ENCODE data around the gene ZC2HC1C.
"Not testable (repeated sequence)": the region's sequence is repeated elsewhere in the genome, so short reads cannot be mapped to it uniquely, and the experiment has no call there.

Gene ZC2HC1C

DNA sequence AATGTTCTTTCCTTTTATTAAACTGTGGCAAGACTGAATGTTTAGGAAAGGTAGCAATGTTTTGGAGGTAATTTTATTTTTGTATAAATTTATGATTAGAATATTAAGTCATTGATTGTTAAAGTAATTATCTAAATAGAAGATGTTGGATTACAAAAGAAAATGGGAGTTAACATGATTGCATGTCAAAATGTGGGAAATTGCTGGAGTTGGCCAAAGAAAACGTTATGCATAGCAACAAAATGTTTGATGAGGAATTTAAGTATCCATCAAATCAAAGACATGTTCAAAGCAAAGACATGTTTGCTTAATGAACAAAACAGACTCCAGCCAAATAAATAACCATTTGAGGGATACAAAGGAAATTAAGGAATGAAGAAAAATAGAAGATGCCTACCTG is 15.0 kb upstream of the ZC2HC1C start:
- no peak for DNase-seq

DNA sequence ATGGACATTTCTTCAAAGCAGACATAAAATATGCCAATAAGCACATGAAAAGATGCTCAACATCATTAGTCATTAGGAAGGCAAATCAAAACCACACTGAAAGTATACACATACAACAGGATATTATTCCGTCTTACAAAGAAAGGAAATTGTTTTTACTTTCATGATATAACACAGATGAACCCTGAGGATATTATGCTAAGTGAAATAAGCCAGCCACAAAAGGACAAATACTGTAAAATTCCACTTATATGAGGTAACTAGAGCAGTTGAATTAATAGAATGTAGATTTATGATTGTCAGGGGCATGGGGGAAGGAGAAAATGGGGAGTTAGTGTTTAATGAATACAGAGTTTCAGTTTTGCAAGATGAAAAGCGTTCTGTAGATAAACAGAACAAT is 9.8 kb upstream of the ZC2HC1C start:
- DNase-seq: no peak

DNA sequence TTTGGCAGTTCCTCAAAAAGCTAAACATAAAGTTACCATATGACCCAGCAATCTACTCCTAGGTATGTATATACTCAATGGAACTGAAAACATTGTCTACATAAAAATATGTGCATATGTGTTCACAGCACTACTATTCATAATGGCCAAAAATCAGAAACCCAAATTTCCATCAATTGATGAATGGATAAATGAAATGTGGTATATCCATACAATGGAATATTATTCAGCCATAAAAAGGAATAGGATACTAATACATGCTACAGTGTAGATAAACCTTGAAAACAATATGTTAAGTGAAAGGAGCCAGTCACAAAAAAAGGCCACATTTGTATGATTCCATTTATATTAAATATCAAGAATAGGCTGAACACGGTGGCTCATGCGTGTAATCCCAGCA is 9.0 kb upstream of the ZC2HC1C start:
- DNase-seq: no peak

DNA sequence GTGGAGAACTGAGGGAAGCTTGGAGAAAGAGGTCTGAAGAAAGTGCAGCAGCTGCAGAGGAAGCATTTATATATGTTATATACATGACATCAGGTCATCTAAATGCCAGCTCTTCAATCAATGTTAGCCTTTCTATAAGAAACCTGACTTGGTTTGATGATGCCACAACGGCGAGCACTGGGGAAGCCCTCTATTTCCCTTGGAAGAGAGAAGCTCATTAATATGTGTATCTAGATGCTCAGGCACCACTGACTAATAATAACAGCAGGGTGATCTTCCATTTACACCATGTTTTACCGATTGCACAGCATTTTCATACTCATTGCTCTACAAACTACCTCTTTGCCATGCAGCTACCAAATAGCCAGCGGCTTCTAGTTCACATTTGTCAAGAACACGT is 6.4 kb upstream of the ZC2HC1C start:
- DNase-seq: no peak

DNA sequence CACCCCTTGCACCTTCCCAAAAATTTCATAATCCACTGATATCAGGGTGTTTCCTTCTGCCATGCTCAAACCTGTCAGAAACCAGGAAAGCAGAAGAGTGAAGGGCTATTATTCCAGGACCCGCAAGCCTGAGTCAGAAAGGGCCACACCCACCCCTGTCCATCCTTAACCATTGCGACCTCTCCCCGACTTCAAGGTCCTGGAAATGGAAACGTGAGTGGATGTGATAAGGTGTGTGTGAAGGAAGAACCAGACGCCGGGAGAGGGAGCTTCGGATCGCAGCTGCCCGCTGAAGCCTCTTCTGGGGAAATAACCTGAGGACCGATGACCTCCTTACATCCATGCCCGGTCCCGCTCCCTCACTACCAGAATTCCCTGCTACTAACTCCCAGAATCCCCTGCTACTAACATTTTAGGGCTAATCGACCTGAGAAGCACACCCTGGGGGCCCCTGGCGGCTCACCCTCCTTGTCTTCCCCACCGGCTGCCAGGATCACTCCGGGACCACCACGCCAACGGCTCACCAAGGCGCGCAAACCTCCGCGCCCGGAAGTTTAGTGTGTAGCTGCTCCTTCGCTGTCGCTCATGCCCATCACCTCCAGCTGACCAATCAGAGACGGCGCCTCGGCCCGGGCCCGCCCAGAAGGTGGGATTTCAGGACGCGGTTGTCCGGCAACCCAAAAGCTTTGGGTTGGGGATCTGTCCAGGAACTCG is 5.8 kb upstream of the ZC2HC1C start, which contains the start of gene ACYP1:
TSS of gene ACYP1 (minus strand) at position 534 of the 714 bp plus-strand sequence. CDS start at position 63, 471 bp downstream.
- peak; percentile 24 to 95 (median 84) for DNase-seq

DNA sequence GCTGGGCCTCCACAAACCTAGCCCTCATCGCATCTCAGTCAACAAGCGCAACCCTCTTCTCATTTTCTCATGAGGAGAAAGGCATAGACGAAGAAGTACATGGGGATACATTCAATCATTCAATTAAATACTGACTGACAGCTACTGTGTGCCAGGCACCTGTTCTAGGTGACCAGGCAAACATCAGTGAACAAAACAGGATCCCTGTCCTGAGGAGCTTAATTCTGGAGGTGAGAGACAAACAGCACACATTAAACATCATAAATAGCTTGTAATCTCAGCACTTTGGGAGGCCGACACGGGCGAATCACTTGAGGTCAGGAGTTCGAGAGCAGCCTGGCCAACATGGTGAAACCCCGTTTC is 5.3 kb upstream of the ZC2HC1C start:
- DNase-seq: no peak

- DNase-seq: no peak
Measured at GRCh38 chr14:75066691-75067090, 2.8 kb upstream of the ZC2HC1C start.

DNA sequence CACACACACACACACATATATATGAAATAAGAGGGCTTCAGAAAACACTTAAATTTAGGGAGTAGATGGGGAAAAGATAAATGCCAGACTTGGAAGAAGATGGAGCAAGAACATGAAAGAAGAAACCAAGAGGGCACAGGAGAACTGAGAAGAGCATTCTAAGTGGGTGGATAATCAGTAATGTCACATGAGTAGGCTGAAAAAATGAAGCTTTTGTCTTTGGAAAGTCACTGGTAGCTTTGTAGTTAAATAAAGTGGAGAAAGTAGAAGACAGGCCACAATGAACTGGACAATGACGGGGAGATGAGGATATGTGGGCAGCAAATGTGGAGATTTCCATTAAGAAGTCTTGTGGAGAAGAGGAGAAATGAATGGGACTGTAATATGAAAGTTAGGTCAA is 2.2 kb upstream of the ZC2HC1C start:
- no peak for DNase-seq

GRCh38 chr14:75067765-75068164 is 1.7 kb upstream of the ZC2HC1C start:
- DNase-seq: not testable (repeated sequence)

DNA sequence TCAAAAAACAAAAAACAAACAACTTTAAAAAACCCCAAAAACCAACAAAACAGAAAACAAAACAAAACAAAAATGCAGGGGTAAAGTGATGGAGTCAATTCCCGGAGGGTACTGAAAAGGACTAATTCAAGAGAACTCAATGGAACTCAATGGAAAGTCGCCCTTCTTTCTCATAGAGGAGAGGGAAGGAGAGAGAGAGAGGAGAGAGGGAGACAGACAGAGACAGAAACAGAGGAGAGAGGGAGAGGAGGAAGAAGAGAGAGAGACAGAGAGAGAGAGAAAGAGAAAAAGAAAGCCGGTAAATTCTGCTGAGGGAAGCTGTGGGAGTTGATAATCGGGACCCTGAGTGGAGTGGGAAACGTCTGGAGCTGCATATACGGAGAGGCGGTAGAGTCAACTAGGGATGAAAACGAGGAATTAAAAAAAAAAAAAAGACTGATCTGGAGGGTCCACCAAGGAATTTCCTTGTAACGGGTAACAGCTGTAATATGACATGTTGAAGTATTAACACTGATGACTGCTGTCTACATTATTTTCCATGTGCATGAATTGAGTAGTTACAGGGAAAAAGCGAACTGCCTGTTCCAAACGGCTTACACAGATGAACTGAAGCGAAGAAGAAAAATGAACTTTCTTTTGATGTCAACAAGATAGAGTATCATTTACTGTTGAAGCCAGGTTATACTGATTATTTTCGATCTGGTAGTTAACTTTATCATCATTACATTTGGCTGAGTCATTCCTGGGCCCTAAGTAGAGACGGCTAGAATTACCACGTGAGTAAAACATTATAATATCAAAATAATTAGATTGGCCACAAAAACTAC is 934 bp upstream of the ZC2HC1C start:
- DNase-seq: peak in 2 of 56 donors; percentile 7 to 16

GRCh38 chr14:75069811-75070145 is 337 bp downstream of the ZC2HC1C start:
- peak in 1 of 56 donors; percentile 42 for DNase-seq

GRCh38 chr14:75070383-75070782 is 942 bp downstream of the ZC2HC1C start:
- DNase-seq: no peak

DNA sequence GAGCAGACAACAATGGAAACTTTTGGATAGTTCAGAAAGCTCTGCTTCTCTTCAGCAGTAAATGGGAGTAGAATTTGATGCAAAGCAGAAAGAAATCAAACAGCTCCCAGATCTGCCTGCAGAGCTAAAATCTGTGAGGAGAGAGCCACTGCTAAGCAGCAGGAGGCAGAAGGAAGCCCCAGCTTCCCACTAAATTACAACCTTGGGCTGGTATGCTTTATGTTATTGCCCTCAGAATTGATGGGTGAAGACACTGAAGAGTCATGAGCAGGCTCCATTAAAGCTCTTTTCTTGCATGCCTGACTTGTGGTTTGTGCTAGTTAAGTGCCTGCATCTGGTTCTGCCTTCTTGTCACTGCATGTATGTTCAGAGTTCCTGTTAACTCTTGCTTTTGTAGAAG is 8.4 kb downstream of the ZC2HC1C start:
- DNase-seq: no peak

DNA sequence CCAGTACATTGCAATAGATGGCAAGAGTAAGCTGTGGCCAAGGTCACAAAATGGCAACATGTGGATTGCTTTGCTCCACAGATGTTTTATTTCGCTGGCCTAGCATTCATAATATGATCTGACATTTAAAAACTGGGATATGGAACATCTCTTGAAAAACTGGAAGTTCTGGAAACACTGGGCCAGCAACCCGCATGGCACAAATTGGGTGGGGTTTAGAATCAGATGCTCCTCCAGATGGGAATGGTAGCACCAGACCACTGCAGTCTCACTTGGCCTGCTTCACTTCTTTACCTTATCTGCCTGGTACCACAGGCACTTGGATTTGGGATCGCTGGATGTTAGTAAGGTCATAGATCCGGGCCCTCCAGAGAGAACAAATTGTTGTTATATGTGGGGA is 10.1 kb downstream of the ZC2HC1C start:
- DNase-seq: no peak

- no peak for DNase-seq
Measured at GRCh38 chr14:75081660-75082229, 12.3 kb downstream of the ZC2HC1C start.

DNA sequence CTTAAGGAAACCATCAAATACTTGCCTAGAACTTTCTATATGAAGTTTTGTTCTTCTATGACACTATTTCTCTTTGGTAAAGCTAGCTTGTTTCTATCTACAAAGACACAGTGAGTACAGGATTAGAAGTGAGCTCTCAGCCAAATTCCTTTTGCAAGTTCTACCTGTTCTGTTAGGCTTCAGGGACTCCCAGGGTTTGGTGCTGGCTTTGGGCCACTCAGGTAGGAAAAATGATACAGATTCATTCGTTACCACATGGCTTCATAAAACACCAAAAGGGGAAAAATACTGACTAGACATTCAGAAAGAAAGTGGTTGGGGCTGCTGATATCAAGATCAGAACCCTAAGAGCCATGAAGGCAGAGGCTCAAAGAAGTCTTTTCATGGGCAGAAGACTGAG is 13.8 kb downstream of the ZC2HC1C start:
- DNase-seq: no peak

- peak in 1 of 56 donors; percentile 13 for DNase-seq
Measured at GRCh38 chr14:75084513-75084912, 15.1 kb downstream of the ZC2HC1C start.

- no peak for DNase-seq
Measured at GRCh38 chr14:75088153-75088552, 18.7 kb downstream of the ZC2HC1C start.

DNA sequence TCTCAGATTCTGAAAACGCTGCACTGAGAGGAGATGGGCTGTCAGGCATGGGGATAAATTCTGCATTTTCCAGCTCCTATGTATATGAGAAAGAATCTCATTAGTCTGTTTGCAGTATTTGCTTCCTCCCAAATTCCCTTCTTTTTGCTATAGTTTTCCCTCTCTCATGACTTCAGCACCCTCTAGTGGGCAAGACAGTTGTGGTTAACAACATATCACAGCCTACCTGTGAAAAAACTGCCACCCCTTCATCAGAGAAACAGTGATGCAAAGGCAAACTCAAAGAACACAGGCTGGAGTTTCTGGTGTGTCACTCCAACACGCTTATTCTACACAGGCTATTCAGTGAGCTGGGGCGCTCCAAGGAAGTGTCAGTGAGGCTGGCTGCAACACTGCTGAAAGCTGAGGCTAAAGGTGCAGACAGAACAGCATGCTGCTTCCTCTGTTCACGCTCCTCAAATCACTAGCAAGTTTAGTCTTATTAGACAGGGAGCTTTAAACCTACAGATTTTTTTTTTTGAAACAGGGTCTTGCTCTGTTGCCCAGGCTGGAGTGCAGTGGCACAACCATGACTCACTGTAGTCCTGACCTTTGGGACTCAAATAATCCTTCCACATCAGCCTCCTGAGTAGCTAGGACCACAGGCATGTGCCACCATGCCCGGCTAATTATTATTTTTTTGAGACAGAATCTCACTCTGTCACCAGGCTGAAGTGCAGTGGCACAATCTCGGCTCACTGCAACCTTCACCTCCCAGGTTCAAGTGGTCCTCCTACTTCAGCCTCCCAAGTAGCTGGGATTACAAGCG is 19.3 kb downstream of the ZC2HC1C start:
- peak in 28 of 56 donors; percentile 4 to 57 (median 16) for DNase-seq

GRCh38 chr14:75090353-75090752 is 20.9 kb downstream of the ZC2HC1C start:
- DNase-seq: no peak

DNA sequence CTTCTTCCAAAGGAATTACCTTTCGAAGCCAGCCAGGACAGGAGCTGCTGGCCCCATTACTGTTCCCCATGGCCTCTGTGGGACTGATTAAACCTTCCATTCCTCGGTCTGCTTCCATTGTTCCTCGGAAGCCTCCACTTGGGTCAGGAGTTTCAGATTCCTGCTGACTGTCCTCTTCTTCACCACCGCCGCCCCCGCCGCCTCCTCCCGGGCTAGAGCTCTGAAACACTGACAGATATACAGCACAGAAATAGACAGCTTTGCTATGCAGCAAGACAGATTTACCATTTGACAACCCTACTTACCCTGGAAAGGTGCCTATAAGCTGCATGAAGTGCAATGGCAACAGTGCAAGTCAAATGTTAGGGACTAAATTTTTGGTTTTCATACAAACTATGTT is 21.8 kb downstream of the ZC2HC1C start:
- no peak for DNase-seq

GRCh38 chr14:75092698-75093097 is 23.3 kb downstream of the ZC2HC1C start:
- DNase-seq: no peak
